Measurements from ENCODE around the gene P4HA1. TPM values are rescaled to one million over a fixed set of nuclear protein-coding genes. Genes with fewer than 3 reads are reported as not detected.

Gene P4HA1
- total and polyA plus RNA-seq, 12 donors = 9.2 to 109 (median 45.1) TPM

GRCh38 chr10:73126343-73126742, 29.7 kb upstream of the P4HA1 start:
- no peak overlapping the region for H3K27ac ChIP-seq
- H3K9me3 ChIP-seq (replicated peaks in 1 of 3) = no peaks in the 10 kb centered on the region
- H3K4me3 ChIP-seq = no peak overlapping the region
- no peaks in the 10 kb centered on the region for H3K4me1 ChIP-seq (replicated peaks in 1 of 2)
- TF ChIP-seq POLR2A (IDR thresholded peaks at IDR 0.05) = no peak
- TF ChIP-seq, protein P1, sequence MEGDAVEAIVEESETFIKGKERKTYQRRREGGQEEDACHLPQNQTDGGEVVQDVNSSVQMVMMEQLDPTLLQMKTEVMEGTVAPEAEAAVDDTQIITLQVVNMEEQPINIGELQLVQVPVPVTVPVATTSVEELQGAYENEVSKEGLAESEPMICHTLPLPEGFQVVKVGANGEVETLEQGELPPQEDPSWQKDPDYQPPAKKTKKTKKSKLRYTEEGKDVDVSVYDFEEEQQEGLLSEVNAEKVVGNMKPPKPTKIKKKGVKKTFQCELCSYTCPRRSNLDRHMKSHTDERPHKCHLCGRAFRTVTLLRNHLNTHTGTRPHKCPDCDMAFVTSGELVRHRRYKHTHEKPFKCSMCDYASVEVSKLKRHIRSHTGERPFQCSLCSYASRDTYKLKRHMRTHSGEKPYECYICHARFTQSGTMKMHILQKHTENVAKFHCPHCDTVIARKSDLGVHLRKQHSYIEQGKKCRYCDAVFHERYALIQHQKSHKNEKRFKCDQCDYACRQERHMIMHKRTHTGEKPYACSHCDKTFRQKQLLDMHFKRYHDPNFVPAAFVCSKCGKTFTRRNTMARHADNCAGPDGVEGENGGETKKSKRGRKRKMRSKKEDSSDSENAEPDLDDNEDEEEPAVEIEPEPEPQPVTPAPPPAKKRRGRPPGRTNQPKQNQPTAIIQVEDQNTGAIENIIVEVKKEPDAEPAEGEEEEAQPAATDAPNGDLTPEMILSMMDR (IDR thresholded peaks at IDR 0.05) = no peak
- intact Hi-C loops (cut with DNase I) = no loop called here
- no peaks in the 10 kb centered on the region for H3K27me3 ChIP-seq
- 83 to 100% (median 98%) methylated on average over 2 of the region's 2 CpGs for WGBS, 4 donors
- peaks cover 0 to 21% of the 10 kb centered on the region in 2 donors for H3K36me3 ChIP-seq (replicated peaks in 1 of 2)
- DNase-seq = no peak

- intact Hi-C loops (cut with DNase I) = no loop called here
- 59 to 67% (median 59%) methylated on average over 3 to 4 of the region's 4 CpGs for WGBS, 4 donors
These were observed 23.3 kb upstream of the P4HA1 start for GRCh38 chr10:73119952-73120351.

DNA sequence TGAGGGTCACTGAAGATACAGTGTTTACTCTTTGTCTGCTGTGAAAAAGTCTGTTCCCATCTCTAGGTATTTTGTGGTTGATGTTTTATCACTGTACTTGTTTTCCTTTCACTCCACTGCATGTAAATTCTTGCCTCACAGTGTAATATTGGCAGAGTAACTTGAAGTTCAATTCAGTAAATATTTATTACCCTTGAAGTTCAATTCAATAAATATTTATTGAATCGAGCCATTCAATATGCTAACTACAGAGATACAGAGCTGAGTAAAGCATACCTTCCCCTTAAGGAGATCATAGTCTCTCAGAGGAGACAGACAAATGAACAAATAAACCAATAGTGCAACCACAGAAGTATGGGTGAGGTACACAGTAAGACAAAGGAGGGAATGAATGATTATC, 22.8 kb upstream of the P4HA1 start:
- TF ChIP-seq POLR2A (IDR thresholded peaks at IDR 0.05) = no peak
- TF ChIP-seq, protein P1 (IDR thresholded peaks at IDR 0.05) = no peak
- WGBS, 4 donors = 83 to 94% (median 89%) methylated on average over 1 of the region's 1 CpG
- no peaks in the 10 kb centered on the region for H3K27me3 ChIP-seq
- H3K9me3 ChIP-seq (replicated peaks in 1 of 3) = no peaks in the 10 kb centered on the region
- DNase-seq = no peak
- H3K4me1 ChIP-seq (replicated peaks in 1 of 2) = peaks cover 7 to 18% of the 10 kb centered on the region in 2 donors
- H3K27ac ChIP-seq = peak overlapping the region in 4 of 5 donors; percentile 42 to 72 (median 56)
- intact Hi-C loops (cut with DNase I) = no loop called here
- no peaks in the 10 kb centered on the region for H3K36me3 ChIP-seq (replicated peaks in 1 of 2)
- H3K4me3 ChIP-seq = no peak overlapping the region

More at GRCh38 chr10:73119952-73120351, 23.3 kb upstream of the P4HA1 start:
- no peak for TF ChIP-seq POLR2A (IDR thresholded peaks at IDR 0.05)
- Histone ChIP-seq H3K4me3 (no peak overlapping the region), H3K36me3 (replicated peaks in 1 of 2) (no peaks in the 10 kb centered on the region), H3K27me3 (no peaks in the 10 kb centered on the region), H3K9me3 (replicated peaks in 1 of 3) (no peaks in the 10 kb centered on the region), H3K4me1 (replicated peaks in 1 of 2) (peaks cover 7 to 18% of the 10 kb centered on the region in 2 donors), H3K27ac (peak overlapping the region; percentile 0 to 72 (median 46))
- DNase-seq = peak in 3 of 7 donors; percentile 27 to 55 (median 27)

- Histone ChIP-seq H3K4me3 (no peak overlapping the region), H3K9me3 (replicated peaks in 1 of 3) (no peaks in the 10 kb centered on the region), H3K27ac (peak overlapping the region in 4 of 5 donors; percentile 24 to 62 (median 30)), H3K4me1 (replicated peaks in 1 of 2) (peaks cover 17 to 28% of the 10 kb centered on the region in 2 donors), H3K36me3 (replicated peaks in 1 of 2) (no peaks in the 10 kb centered on the region), H3K27me3 (no peaks in the 10 kb centered on the region)
- TF ChIP-seq, protein P1 (IDR thresholded peaks at IDR 0.05) = no peak
- TF ChIP-seq POLR2A (IDR thresholded peaks at IDR 0.05) = peak in 1 of 2 donors; percentile 39
- intact Hi-C loops (cut with DNase I) = no loop called here
- DNase-seq = no peak
- 41 to 49% (median 48%) methylated on average over 5 of the region's 5 CpGs for WGBS, 4 donors
These were observed 21.5 kb upstream of the P4HA1 start for GRCh38 chr10:73117976-73118743.
